ENCODE measurements around the gene PHOX2B.

PHOX2B gene

GRCh38 chr4:41791557-41791956, 43.0 kb upstream of the PHOX2B start:
- Histone ChIP-seq H3K79me1 (ENCODE audit: low read length) (no peaks in the 10 kb centered on the region), H2BK120ac (ENCODE audit: low read depth, low read length) (no peak overlapping the region), H3K79me2 (ENCODE audit: control insufficient read depth, insufficient read depth, low read length) (no peaks in the 10 kb centered on the region), H3K4ac (ENCODE audit: low read depth, low read length) (no peak overlapping the region), H3K9ac (ENCODE audit: low read length) (no peak overlapping the region), H3K27me3 (ENCODE audit: insufficient read depth, low read length, poor library complexity) (no peaks in the 10 kb centered on the region), H2AK5ac (ENCODE audit: low read length) (no peak overlapping the region), H3K27ac (ENCODE audit: low read depth, low read length) (no peak overlapping the region), H4K8ac (ENCODE audit: low read depth, low read length) (no peak overlapping the region), H2BK15ac (replicated peaks; ENCODE audit: low read depth) (no peak overlapping the region), H3K4me2 (ENCODE audit: low read length) (no peak overlapping the region), H3K4me1 (ENCODE audit: control insufficient read depth, low read depth, low read length) (no peaks in the 10 kb centered on the region), H4K5ac (ENCODE audit: low read length) (no peak overlapping the region), H2BK5ac (ENCODE audit: low read length) (no peak overlapping the region), H3K4me3 (ENCODE audit: low read length) (no peak overlapping the region), H3K23ac (ENCODE audit: low read length) (no peak overlapping the region), H3K18ac (ENCODE audit: low read length) (no peak overlapping the region), H3K56ac (ENCODE audit: low read length) (no peak overlapping the region), H3K36me3 (ENCODE audit: control insufficient read depth, insufficient read depth, low read length) (no peaks in the 10 kb centered on the region)
- WGBS (ENCODE audit: extremely low coverage, insufficient coverage, low lambda C conversion rate) = no CpG with 5 or more reads among the region's 2 CpGs
- peak; percentile 10 for DNase-seq

DNA sequence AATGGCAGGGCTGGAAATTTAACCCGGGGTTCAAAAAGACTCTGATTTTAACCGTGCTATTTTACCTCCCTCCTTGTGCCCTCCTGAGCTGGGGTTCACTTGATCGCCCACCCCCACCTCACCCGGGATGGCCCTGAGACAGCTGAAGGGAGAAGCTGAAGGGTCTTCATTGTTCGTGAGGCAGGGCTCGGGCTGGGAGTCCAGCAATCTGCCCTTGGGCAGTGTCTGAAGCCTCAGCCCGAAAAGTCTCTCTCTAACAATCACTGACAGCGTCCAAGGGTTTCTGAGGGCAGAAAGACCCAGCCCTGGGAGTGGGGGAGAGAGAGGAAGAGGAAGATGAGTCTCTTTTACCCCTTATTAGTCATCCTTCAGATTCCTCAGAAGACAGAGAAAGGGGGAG, 39.4 kb upstream of the PHOX2B start:
- Histone ChIP-seq H3K4me2 (ENCODE audit: low read length) (no peak overlapping the region), H3K79me2 (ENCODE audit: control insufficient read depth, insufficient read depth, low read length) (no peaks in the 10 kb centered on the region), H3K36me3 (ENCODE audit: control insufficient read depth, insufficient read depth, low read length) (no peaks in the 10 kb centered on the region), H3K4me3 (ENCODE audit: low read length) (no peak overlapping the region), H3K18ac (ENCODE audit: low read length) (no peak overlapping the region), H3K9ac (ENCODE audit: low read length) (no peak overlapping the region), H2BK15ac (replicated peaks; ENCODE audit: low read depth) (no peak overlapping the region), H2AK5ac (ENCODE audit: low read length) (no peak overlapping the region), H2BK5ac (ENCODE audit: low read length) (no peak overlapping the region), H3K56ac (ENCODE audit: low read length) (no peak overlapping the region), H3K4me1 (ENCODE audit: control insufficient read depth, low read depth, low read length) (no peaks in the 10 kb centered on the region), H4K5ac (ENCODE audit: low read length) (no peak overlapping the region), H3K23ac (ENCODE audit: low read length) (no peak overlapping the region), H3K27me3 (ENCODE audit: insufficient read depth, low read length, poor library complexity) (no peaks in the 10 kb centered on the region), H2BK120ac (ENCODE audit: low read depth, low read length) (no peak overlapping the region), H3K4ac (ENCODE audit: low read depth, low read length) (no peak overlapping the region), H4K8ac (ENCODE audit: low read depth, low read length) (no peak overlapping the region), H3K79me1 (ENCODE audit: low read length) (no peaks in the 10 kb centered on the region), H3K27ac (ENCODE audit: low read depth, low read length) (no peak overlapping the region)
- no peak for DNase-seq
- WGBS (ENCODE audit: extremely low coverage, insufficient coverage, low lambda C conversion rate) = no CpG with 5 or more reads among the region's 8 CpGs

GRCh38 chr4:41785665-41786064, 37.1 kb upstream of the PHOX2B start:
- Histone ChIP-seq H3K4ac (ENCODE audit: low read depth, low read length) (no peak overlapping the region), H3K4me1 (ENCODE audit: control insufficient read depth, low read depth, low read length) (no peaks in the 10 kb centered on the region), H3K4me3 (ENCODE audit: low read length) (no peak overlapping the region), H3K23ac (ENCODE audit: low read length) (no peak overlapping the region), H3K9ac (ENCODE audit: low read length) (no peak overlapping the region), H3K56ac (ENCODE audit: low read length) (no peak overlapping the region), H3K36me3 (ENCODE audit: control insufficient read depth, insufficient read depth, low read length) (no peaks in the 10 kb centered on the region), H2BK15ac (replicated peaks; ENCODE audit: low read depth) (no peak overlapping the region), H3K4me2 (ENCODE audit: low read length) (no peak overlapping the region), H3K27me3 (ENCODE audit: insufficient read depth, low read length, poor library complexity) (no peaks in the 10 kb centered on the region), H4K5ac (ENCODE audit: low read length) (no peak overlapping the region), H2BK5ac (ENCODE audit: low read length) (no peak overlapping the region), H4K8ac (ENCODE audit: low read depth, low read length) (no peak overlapping the region), H2BK120ac (ENCODE audit: low read depth, low read length) (no peak overlapping the region), H3K18ac (ENCODE audit: low read length) (no peak overlapping the region), H3K27ac (ENCODE audit: low read depth, low read length) (no peak overlapping the region), H3K79me2 (ENCODE audit: control insufficient read depth, insufficient read depth, low read length) (no peaks in the 10 kb centered on the region), H3K79me1 (ENCODE audit: low read length) (no peaks in the 10 kb centered on the region), H2AK5ac (ENCODE audit: low read length) (no peak overlapping the region)
- WGBS (ENCODE audit: extremely low coverage, insufficient coverage, low lambda C conversion rate) = no CpG with 5 or more reads among the region's 1 CpG
- no peak for DNase-seq

DNA sequence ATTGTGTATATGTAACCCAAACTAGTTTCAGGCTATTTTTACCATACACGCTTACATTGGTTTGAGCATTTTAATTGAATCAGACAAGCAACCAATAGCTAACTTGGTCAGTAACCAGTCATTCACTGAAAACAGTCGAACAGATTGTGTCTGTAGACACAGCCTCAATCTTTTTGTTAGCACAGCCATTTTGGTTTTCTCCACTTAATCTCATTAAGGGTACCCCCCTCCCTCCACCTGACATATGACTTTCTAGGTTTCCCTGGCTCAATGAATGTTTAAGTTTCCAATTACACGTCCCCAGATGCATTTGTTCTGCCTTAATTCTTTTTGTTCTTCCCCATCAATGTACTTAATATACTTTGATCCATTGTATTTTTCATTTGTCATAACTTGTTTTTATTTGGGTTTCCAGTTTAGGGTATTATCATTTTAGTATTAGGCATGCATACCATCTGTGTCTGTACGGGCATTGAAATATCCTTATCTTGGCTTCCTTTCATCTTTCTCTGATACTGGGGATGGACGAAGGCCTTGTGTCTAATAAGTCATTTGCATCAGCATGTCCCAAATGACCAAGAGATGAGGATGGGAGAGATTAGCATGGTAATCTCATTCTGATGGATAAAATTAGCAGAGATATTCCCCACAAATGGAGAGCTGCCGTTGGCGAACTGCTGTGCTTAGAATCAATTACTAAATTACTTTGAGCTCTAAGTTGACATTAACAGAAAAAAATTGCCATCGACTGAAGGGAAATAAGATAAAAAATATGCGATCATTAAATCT, 35.9 kb upstream of the PHOX2B start:
- no CpG with 5 or more reads among the region's 9 CpGs for WGBS (ENCODE audit: extremely low coverage, insufficient coverage, low lambda C conversion rate)
- DNase-seq = no peak
- Histone ChIP-seq H2BK5ac (ENCODE audit: low read length) (no peak overlapping the region), H3K4me1 (ENCODE audit: control insufficient read depth, low read depth, low read length) (no peaks in the 10 kb centered on the region), H3K4me3 (ENCODE audit: low read length) (no peak overlapping the region), H2AK5ac (ENCODE audit: low read length) (no peak overlapping the region), H3K18ac (ENCODE audit: low read length) (no peak overlapping the region), H3K9ac (ENCODE audit: low read length) (no peak overlapping the region), H4K8ac (ENCODE audit: low read depth, low read length) (no peak overlapping the region), H3K79me1 (ENCODE audit: low read length) (no peaks in the 10 kb centered on the region), H2BK120ac (ENCODE audit: low read depth, low read length) (no peak overlapping the region), H3K4ac (ENCODE audit: low read depth, low read length) (no peak overlapping the region), H3K36me3 (ENCODE audit: control insufficient read depth, insufficient read depth, low read length) (no peaks in the 10 kb centered on the region), H3K27me3 (ENCODE audit: insufficient read depth, low read length, poor library complexity) (no peaks in the 10 kb centered on the region), H3K79me2 (ENCODE audit: control insufficient read depth, insufficient read depth, low read length) (no peaks in the 10 kb centered on the region), H3K4me2 (ENCODE audit: low read length) (no peak overlapping the region), H3K27ac (ENCODE audit: low read depth, low read length) (no peak overlapping the region), H3K56ac (ENCODE audit: low read length) (no peak overlapping the region), H4K5ac (ENCODE audit: low read length) (no peak overlapping the region), H3K23ac (ENCODE audit: low read length) (no peak overlapping the region), H2BK15ac (replicated peaks; ENCODE audit: low read depth) (no peak overlapping the region)

DNA sequence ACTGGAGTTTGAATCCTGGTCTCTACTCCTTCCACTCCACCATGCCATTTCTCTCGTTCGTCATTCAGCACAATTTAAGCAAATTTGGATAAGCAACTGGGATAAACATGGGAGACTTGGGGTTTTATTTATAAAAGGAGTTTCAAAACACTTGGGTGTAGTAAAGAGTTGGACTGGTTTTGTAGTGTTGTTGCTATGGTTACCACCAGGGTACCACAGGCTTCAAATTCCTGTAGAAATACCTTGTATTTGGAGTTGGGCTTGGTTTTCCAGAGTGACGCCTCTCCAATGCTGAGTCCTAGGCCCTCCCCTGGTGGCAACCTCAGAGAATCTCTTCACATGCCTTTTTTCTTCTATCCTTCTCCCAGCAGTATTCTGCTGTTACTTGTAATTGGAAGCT, 27.9 kb upstream of the PHOX2B start:
- Histone ChIP-seq H3K27ac (ENCODE audit: low read depth, low read length) (no peak overlapping the region), H2BK120ac (ENCODE audit: low read depth, low read length) (no peak overlapping the region), H3K18ac (ENCODE audit: low read length) (no peak overlapping the region), H4K8ac (ENCODE audit: low read depth, low read length) (no peak overlapping the region), H3K4me3 (ENCODE audit: low read length) (no peak overlapping the region), H3K36me3 (ENCODE audit: control insufficient read depth, insufficient read depth, low read length) (no peaks in the 10 kb centered on the region), H2BK15ac (replicated peaks; ENCODE audit: low read depth) (no peak overlapping the region), H4K5ac (ENCODE audit: low read length) (no peak overlapping the region), H3K4me1 (ENCODE audit: control insufficient read depth, low read depth, low read length) (no peaks in the 10 kb centered on the region), H3K9ac (ENCODE audit: low read length) (no peak overlapping the region), H3K79me2 (ENCODE audit: control insufficient read depth, insufficient read depth, low read length) (no peaks in the 10 kb centered on the region), H2BK5ac (ENCODE audit: low read length) (no peak overlapping the region), H3K4me2 (ENCODE audit: low read length) (no peak overlapping the region), H3K4ac (ENCODE audit: low read depth, low read length) (no peak overlapping the region), H3K79me1 (ENCODE audit: low read length) (no peaks in the 10 kb centered on the region), H3K27me3 (ENCODE audit: insufficient read depth, low read length, poor library complexity) (no peaks in the 10 kb centered on the region), H3K23ac (ENCODE audit: low read length) (no peak overlapping the region), H3K56ac (ENCODE audit: low read length) (no peak overlapping the region), H2AK5ac (ENCODE audit: low read length) (no peak overlapping the region)
- WGBS (ENCODE audit: extremely low coverage, insufficient coverage, low lambda C conversion rate) = no CpG with 5 or more reads among the region's 3 CpGs
- peak; percentile 45 for DNase-seq

DNA sequence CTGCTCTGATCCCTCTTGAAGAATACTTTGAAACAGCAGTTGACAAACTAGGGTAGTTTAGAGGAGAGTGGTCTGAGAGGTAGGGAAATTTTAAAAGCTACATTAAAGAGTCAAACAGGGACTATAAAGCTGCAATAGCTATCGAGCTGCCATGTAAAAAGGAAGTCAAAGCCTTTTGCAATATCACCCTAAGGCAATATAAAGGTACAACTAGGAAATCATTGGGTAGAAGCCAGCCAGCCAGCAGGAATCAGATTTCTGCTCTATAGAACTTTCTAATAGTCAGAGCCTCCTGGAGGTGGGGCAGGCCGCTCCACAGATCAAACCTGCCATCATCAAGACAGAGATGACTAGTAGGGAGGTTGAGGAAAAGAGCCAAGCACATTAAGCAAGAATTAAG, 15.2 kb upstream of the PHOX2B start:
- Histone ChIP-seq H3K9ac (ENCODE audit: low read length) (no peak overlapping the region), H2BK120ac (ENCODE audit: low read depth, low read length) (no peak overlapping the region), H3K27ac (ENCODE audit: low read depth, low read length) (no peak overlapping the region), H2BK15ac (replicated peaks; ENCODE audit: low read depth) (no peak overlapping the region), H4K5ac (ENCODE audit: low read length) (no peak overlapping the region), H3K4me1 (ENCODE audit: control insufficient read depth, low read depth, low read length) (no peaks in the 10 kb centered on the region), H3K79me2 (ENCODE audit: control insufficient read depth, insufficient read depth, low read length) (no peaks in the 10 kb centered on the region), H3K18ac (ENCODE audit: low read length) (no peak overlapping the region), H3K27me3 (ENCODE audit: insufficient read depth, low read length, poor library complexity) (no peaks in the 10 kb centered on the region), H3K79me1 (ENCODE audit: low read length) (no peaks in the 10 kb centered on the region), H3K4me2 (ENCODE audit: low read length) (no peak overlapping the region), H2BK5ac (ENCODE audit: low read length) (no peak overlapping the region), H3K4ac (ENCODE audit: low read depth, low read length) (no peak overlapping the region), H2AK5ac (ENCODE audit: low read length) (no peak overlapping the region), H3K23ac (ENCODE audit: low read length) (no peak overlapping the region), H3K4me3 (ENCODE audit: low read length) (no peak overlapping the region), H4K8ac (ENCODE audit: low read depth, low read length) (no peak overlapping the region), H3K56ac (ENCODE audit: low read length) (no peak overlapping the region), H3K36me3 (ENCODE audit: control insufficient read depth, insufficient read depth, low read length) (no peaks in the 10 kb centered on the region)
- no CpG with 5 or more reads among the region's 2 CpGs for WGBS (ENCODE audit: extremely low coverage, insufficient coverage, low lambda C conversion rate)
- DNase-seq = no peak

All from mesendoderm (in vitro differentiated cells).